Measurements from ENCODE around the gene JUN.

JUN gene

DNA sequence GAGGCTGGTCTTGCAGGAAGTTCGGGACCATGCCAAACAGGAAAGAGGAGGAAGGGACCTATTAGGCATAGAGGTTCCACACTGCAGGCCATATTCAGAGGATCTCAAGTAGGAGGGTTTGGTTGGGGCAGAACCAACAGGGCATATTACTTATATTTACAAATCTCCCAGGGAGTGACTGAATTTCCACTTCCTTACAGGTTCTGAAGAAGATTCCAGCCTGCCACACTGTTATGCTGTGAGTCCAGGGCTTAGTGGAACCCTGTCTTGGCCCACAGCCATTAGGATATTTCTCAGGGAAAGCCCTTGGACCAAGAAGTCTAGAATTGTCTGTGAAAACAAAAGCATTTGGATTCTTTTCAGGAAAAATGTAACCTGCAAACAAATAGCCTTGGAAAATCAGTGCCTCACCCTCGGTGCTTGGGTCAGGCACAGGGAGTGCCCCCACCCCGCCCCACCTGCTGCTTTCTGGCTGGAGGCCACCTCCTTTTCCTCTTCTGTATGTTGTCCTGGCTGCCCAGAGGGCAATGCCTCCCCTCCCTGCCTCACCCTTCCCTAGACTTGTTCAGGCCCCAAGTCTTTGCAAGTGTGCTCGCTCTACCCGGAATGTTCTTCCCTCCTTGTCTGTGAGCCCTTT lies 41.0 kb upstream of the JUN start:
- no peak for DNase-seq (ENCODE audit: extremely low spot score)
- CTCF ChIA-PET = no interaction called here
- POLR2A ChIA-PET = no interaction called here
- TF ChIP-seq NFRKB (IDR thresholded peaks at IDR 0.05) (no peak), HDGF (IDR thresholded peaks at IDR 0.05; ENCODE audit: borderline replicate concordance) (no peak), FOXK2 (IDR thresholded peaks at IDR 0.05) (no peak), ELF4 (IDR thresholded peaks at IDR 0.05) (no peak), L3MBTL2 (conservative IDR thresholded peaks at IDR 0.05) (no peak), SP1 (IDR thresholded peaks at IDR 0.05) (no peak), ARNT (IDR thresholded peaks at IDR 0.05) (no peak), BHLHE40 (IDR thresholded peaks at IDR 0.05; ENCODE audit: borderline replicate concordance) (no peak), SUZ12 (IDR thresholded peaks at IDR 0.05) (no peak), CTBP1 (IDR thresholded peaks at IDR 0.05; ENCODE audit: borderline replicate concordance) (no peak), ZNF384 (IDR thresholded peaks at IDR 0.05) (no peak), FOXA1 (IDR thresholded peaks at IDR 0.05) (no peak), LEF1 (IDR thresholded peaks at IDR 0.05; ENCODE audit: borderline replicate concordance) (no peak)
- TF ChIP-seq, protein P1, sequence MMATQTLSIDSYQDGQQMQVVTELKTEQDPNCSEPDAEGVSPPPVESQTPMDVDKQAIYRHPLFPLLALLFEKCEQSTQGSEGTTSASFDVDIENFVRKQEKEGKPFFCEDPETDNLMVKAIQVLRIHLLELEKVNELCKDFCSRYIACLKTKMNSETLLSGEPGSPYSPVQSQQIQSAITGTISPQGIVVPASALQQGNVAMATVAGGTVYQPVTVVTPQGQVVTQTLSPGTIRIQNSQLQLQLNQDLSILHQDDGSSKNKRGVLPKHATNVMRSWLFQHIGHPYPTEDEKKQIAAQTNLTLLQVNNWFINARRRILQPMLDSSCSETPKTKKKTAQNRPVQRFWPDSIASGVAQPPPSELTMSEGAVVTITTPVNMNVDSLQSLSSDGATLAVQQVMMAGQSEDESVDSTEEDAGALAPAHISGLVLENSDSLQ (IDR thresholded peaks at IDR 0.05) = no peak

DNA sequence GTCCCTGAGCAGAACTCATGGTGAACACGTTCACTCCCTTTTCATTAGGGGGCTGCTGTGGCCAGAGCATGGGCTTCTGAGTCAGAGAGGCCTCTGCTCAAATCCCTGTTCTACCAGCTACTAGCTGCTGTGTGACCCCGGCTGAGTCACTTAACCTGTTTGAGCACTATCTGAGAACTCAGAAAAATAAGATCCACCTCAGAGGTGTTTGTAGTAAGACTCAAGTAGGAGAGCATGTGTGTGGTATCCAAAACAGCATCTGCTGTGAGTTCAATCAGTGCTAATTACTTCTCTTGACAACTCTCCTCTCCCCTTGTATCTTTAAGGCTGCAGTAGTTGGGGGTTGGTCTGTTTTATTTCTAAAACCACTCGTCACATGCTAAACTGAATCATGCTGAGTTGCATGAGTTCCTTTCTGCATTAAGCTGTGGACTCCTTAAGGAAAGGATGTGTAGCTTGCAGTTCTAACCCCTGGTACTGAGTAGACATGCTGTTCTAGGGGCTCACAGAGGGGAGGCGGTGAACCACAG lies 39.7 kb upstream of the JUN start:
- CTCF ChIA-PET = interaction anchor here (0.6 kb wide), 1 partner anchor 83 kb away, joined by 3 read pairs; no protein-coding TSS in a partner anchor
- DNase-seq (ENCODE audit: extremely low spot score) = no peak
- POLR2A ChIA-PET = no interaction called here
- TF ChIP-seq BHLHE40 (IDR thresholded peaks at IDR 0.05; ENCODE audit: borderline replicate concordance) = no peak
- TF ChIP-seq, protein P1 (IDR thresholded peaks at IDR 0.05) = no peak
- no peak for TF ChIP-seq SP1 (IDR thresholded peaks at IDR 0.05)
- TF ChIP-seq FOXK2 (IDR thresholded peaks at IDR 0.05) = no peak
- TF ChIP-seq ELF4 (IDR thresholded peaks at IDR 0.05) = no peak
- no peak for TF ChIP-seq ARNT (IDR thresholded peaks at IDR 0.05)
- no peak for TF ChIP-seq ZNF384 (IDR thresholded peaks at IDR 0.05)
- TF ChIP-seq FOXM1 (IDR thresholded peaks at IDR 0.05; ENCODE audit: borderline replicate concordance) = no peak
- no peak for TF ChIP-seq L3MBTL2 (conservative IDR thresholded peaks at IDR 0.05)

DNA sequence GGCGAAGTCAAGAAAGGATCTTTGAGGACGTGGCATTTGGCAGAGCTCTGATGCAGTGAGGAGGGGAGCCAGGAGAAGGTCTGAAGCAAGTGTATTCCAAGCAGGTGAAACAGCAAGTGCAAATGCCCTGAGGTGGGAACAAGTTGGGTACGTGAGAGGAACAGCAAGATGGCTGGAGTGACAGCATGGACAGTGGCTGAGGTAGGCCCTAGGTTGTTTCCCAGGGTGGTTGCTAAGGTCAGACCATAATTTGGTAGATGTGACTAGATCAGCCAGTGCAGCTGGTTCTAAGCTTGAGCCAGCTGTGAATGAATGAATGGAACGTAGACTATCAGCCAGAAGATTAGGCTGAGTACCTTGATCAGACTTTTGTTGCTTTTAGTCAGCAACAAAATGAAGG lies 37.5 kb upstream of the JUN start:
- POLR2A ChIA-PET = no interaction called here
- CTCF ChIA-PET = no interaction called here
- TF ChIP-seq ARNT (IDR thresholded peaks at IDR 0.05) (no peak), FOXA1 (IDR thresholded peaks at IDR 0.05) (no peak), NFRKB (IDR thresholded peaks at IDR 0.05) (no peak), SP1 (IDR thresholded peaks at IDR 0.05) (no peak), BHLHE40 (IDR thresholded peaks at IDR 0.05; ENCODE audit: borderline replicate concordance) (no peak), FOXK2 (IDR thresholded peaks at IDR 0.05) (no peak), TARDBP (IDR thresholded peaks at IDR 0.05) (no peak), L3MBTL2 (conservative IDR thresholded peaks at IDR 0.05) (no peak), ZNF384 (IDR thresholded peaks at IDR 0.05) (no peak), ELF4 (IDR thresholded peaks at IDR 0.05) (no peak), CTBP1 (IDR thresholded peaks at IDR 0.05; ENCODE audit: borderline replicate concordance) (no peak), LEF1 (IDR thresholded peaks at IDR 0.05; ENCODE audit: borderline replicate concordance) (no peak)
- DNase-seq (ENCODE audit: extremely low spot score) = no peak

DNA sequence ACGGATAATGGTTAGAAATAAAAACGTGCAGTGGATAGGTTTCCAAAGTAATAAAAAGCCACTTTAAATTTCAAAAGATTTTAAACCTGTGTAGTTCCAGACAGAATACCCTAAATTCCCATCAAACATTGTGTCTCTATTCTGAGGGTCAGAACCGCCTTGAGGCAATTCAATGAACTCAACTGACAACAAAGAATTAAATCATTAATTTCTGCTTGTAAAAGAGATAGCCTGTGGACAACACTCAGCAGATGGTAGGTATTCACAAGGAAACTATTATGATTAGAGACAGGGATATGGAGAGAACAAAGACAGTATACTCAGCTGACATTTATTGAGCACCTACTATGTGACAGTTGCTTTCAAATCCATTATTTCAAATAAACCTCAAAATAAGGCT lies 35.1 kb upstream of the JUN start:
- POLR2A ChIA-PET = no interaction called here
- TF ChIP-seq NFRKB (IDR thresholded peaks at IDR 0.05) (no peak), CTBP1 (IDR thresholded peaks at IDR 0.05; ENCODE audit: borderline replicate concordance) (no peak), FOXK2 (IDR thresholded peaks at IDR 0.05) (no peak), ZNF384 (IDR thresholded peaks at IDR 0.05) (no peak), ELF4 (IDR thresholded peaks at IDR 0.05) (no peak), SP1 (IDR thresholded peaks at IDR 0.05) (no peak), BHLHE40 (IDR thresholded peaks at IDR 0.05; ENCODE audit: borderline replicate concordance) (no peak), FOXM1 (IDR thresholded peaks at IDR 0.05; ENCODE audit: borderline replicate concordance) (no peak), ARNT (IDR thresholded peaks at IDR 0.05) (no peak), TARDBP (IDR thresholded peaks at IDR 0.05) (no peak), L3MBTL2 (conservative IDR thresholded peaks at IDR 0.05) (no peak), LEF1 (IDR thresholded peaks at IDR 0.05; ENCODE audit: borderline replicate concordance) (no peak), FOXA1 (IDR thresholded peaks at IDR 0.05) (no peak), SUZ12 (IDR thresholded peaks at IDR 0.05) (no peak), HDGF (IDR thresholded peaks at IDR 0.05; ENCODE audit: borderline replicate concordance) (no peak)
- TF ChIP-seq, protein P1 (IDR thresholded peaks at IDR 0.05) = no peak
- no peak for DNase-seq (ENCODE audit: extremely low spot score)
- CTCF ChIA-PET = no interaction called here

DNA sequence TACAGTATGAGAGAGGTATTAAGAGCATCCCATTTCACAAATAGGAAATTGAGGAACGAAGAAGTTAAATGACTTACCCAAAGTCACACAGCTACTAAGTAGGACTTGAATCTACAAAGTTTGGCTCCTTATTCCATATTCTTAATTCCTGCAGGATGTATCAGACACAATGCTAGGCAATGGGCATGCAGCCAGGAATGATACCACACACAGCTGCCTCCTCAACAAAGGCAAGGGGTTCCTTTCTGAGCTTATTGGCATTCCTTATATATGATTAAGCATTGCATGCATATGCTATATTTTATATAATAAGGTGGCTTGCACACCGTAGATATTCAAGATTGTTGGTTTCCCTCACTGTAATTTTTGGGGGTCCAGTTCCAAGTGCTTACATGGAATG lies 34.2 kb upstream of the JUN start:
- POLR2A ChIA-PET = no interaction called here
- DNase-seq (ENCODE audit: extremely low spot score) = no peak
- CTCF ChIA-PET = no interaction called here
- no peak for TF ChIP-seq SUZ12 (IDR thresholded peaks at IDR 0.05)
- no peak for TF ChIP-seq L3MBTL2 (conservative IDR thresholded peaks at IDR 0.05)
- no peak for TF ChIP-seq FOXM1 (IDR thresholded peaks at IDR 0.05; ENCODE audit: borderline replicate concordance)
- TF ChIP-seq ARNT (IDR thresholded peaks at IDR 0.05) = no peak
- no peak for TF ChIP-seq FOXK2 (IDR thresholded peaks at IDR 0.05)
- TF ChIP-seq NFRKB (IDR thresholded peaks at IDR 0.05) = no peak
- TF ChIP-seq ELF4 (IDR thresholded peaks at IDR 0.05) = no peak

DNA sequence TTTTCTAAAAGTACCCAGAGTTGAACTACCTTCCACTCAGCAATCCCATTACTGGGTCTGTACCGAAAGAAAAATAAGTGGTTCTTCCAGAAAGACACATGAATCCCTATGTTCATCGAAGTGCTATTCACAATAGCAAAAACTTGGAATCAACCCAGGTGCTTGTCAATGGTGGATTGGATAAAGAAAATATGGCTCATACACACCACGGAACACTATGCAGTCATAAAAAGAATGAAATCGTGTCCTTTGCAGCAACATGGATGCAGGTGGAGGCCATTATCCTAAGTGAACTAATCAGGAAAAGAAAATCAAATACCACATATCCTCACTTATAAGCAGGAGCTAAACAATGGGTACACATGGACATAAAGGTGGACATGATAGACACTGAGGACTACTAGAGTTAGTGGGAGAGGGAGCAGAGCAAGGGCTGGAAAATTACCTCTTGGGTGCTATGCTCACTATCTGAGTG lies 32.9 kb upstream of the JUN start:
- no peak for DNase-seq (ENCODE audit: extremely low spot score)
- POLR2A ChIA-PET = interaction anchor here (1.0 kb wide), 1 partner anchor 33 kb away, joined by 5 read pairs; the partner anchor contains the start of gene JUN

More for the DNA sequence above, 32.9 kb upstream of the JUN start:
- CTCF ChIA-PET = no interaction called here
- no peak for TF ChIP-seq L3MBTL2 (conservative IDR thresholded peaks at IDR 0.05)
- TF ChIP-seq LEF1 (IDR thresholded peaks at IDR 0.05; ENCODE audit: borderline replicate concordance) = no peak
- no peak for TF ChIP-seq SUZ12 (IDR thresholded peaks at IDR 0.05)
- TF ChIP-seq TARDBP (IDR thresholded peaks at IDR 0.05) = no peak
- TF ChIP-seq FOXK2 (IDR thresholded peaks at IDR 0.05) = no peak
- no peak for TF ChIP-seq HDGF (IDR thresholded peaks at IDR 0.05; ENCODE audit: borderline replicate concordance)
- TF ChIP-seq CTBP1 (IDR thresholded peaks at IDR 0.05; ENCODE audit: borderline replicate concordance) = no peak
- TF ChIP-seq, protein P1 (IDR thresholded peaks at IDR 0.05) = no peak
- TF ChIP-seq NFRKB (IDR thresholded peaks at IDR 0.05) = no peak
- no peak for TF ChIP-seq FOXA1 (IDR thresholded peaks at IDR 0.05)

Measured in HEK293T (cell line).